SHP77 treated with DMSO at 0.1 percent for 48 hours (cell line): ENCODE results near the gene ADCY9.
"Not testable (repeated sequence)": the region's sequence is repeated elsewhere in the genome, so short reads cannot be mapped to it uniquely, and the experiment has no call there.

ENCODE experiments used
- DNase-seq: peaks from one replicate; lab custom pipeline; 2025; lab: John Stamatoyannopoulos, UW

ADCY9 gene

GRCh38 chr16:4067262-4068001, 48.8 kb downstream of the ADCY9 start:
- no peak for DNase-seq

DNA sequence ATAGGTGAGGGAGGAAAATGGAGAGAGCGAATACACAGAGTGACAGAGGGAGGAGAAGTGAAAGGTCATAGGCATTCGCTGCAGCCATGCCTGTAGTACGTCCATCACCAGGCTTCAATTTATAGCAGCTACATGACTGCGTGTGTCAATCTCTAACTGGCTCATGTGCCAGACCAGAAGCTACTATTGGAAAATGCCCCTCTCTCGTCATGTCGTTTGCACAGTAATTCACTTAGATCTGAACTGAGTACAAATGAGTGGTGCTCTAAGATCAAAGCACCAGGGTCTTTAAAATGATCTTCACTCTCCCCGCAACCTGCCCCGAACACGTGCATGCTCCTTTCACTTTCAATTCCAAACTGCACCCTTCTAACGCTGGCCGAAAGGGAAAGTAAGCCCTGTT, 51.3 kb downstream of the ADCY9 start:
- DNase-seq, result no peak

DNA sequence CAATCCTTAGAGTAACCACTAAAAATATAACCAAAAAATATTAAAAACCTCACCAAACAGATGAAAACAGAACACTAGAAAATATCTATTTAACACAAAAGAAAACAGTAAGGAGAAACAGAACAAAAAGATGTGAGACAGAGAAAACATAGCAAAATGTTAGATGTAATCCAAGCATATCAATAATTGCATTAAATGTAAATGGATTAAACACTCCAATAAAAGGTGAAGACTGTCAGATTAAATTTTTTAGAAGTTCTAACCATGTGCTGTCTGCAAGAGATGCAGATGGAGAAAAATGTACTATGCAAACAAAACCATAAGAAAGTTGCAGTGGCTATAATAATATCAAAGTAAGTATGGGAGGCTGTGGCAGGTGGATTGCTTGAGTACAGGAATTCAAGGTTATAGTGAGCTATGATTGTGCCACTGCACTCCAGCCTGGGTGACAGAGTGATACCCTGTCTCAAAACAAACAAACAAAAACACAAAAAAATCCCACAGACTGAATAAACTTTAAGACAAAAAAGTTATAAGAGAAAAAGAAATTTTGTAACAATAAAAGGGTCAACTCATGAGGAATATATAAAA, 53.9 kb downstream of the ADCY9 start:
- no peak for DNase-seq

GRCh38 chr16:4060823-4061222, 55.4 kb downstream of the ADCY9 start:
- no peak for DNase-seq

DNA sequence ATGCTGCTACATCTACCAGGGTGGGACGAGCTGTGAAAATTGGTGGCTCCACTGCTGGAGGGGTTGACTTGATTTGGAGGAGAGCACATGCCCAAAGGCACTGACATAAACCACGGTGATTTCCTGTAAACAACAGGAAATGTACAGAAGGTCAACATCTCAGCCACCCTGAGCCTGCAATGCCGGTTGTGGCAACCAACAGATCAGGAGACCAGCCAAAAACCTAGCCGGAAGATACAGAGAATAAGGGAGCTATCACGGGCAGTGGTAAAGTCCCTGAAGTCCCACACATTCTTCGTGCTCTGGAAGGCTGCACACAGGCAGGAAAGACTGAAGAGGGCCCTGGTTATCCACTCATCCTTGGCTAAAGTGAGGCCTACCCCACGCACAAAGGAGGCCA, 56.2 kb downstream of the ADCY9 start:
- DNase-seq, result no peak

DNA sequence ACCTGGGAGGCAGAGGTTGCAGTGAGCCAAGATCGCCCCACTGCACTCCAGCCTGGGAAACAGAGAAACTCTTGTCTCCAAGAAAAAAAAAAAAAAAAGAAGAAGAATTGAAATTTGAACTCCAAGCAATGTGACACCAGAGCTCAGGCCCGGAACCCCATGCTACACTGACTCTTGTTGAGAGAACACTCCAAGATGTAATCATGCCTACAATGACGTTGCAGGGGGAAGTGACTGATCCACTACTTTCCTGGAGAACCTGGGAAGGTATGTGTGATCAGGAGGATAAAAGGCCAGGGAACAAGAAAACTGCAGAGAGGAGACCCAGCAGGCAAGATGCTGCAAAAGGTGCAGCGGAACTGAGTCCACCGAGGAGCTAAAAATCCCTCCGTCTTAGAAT, 57.9 kb downstream of the ADCY9 start:
- DNase-seq, result no peak

GRCh38 chr16:4057439-4057877, 58.8 kb downstream of the ADCY9 start:
- no peak for DNase-seq

GRCh38 chr16:4056161-4057105, 59.8 kb downstream of the ADCY9 start:
- DNase-seq, result no peak

GRCh38 chr16:4055748-4056147, 60.5 kb downstream of the ADCY9 start:
- no peak for DNase-seq

GRCh38 chr16:4053301-4053845, 62.9 kb downstream of the ADCY9 start:
- DNase-seq, result peak; percentile 98

- DNase-seq, result peak; percentile 83
These were observed 63.4 kb downstream of the ADCY9 start for GRCh38 chr16:4052801-4053293.

- no peak for DNase-seq
These were observed 64.1 kb downstream of the ADCY9 start for GRCh38 chr16:4052096-4052495.

DNA sequence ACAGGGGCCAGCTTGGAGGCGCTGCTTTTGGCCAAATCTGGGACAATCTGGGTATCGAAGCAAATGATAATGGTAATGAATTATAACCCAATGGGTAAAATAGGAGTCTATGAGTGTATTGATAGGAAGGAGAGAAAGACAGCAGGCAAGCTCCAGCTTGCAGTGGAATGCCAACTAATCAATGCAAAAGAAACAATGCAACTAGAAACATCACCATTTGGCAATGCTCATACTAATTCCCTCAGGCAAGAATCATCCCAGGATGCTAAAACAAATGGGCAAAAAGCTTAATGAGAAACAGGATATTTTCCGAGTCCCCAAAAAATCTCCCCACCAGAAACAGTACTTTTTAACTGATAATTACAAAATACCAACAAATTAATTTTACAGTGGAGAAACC, 64.7 kb downstream of the ADCY9 start:
- DNase-seq, result no peak

DNA sequence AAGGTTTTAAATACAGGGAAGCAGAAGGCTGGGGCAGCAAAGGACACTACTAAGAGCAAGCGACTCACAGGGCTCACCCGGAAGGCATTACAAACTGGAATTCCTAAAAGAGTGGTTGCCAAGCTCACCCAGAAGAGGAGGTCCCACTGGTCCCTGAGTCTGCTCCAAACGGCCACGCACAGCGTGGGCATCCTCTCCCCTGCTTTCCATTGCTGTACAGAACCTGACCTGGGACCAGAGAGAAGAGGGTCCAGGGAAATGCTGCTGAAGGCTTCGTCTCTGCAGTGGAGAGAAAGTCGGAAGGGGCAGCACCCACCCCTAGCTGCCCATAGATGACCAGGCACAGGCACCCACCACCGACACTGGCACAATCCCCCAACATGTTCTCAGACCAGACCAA, 67.2 kb downstream of the ADCY9 start:
- DNase-seq, result no peak

DNA sequence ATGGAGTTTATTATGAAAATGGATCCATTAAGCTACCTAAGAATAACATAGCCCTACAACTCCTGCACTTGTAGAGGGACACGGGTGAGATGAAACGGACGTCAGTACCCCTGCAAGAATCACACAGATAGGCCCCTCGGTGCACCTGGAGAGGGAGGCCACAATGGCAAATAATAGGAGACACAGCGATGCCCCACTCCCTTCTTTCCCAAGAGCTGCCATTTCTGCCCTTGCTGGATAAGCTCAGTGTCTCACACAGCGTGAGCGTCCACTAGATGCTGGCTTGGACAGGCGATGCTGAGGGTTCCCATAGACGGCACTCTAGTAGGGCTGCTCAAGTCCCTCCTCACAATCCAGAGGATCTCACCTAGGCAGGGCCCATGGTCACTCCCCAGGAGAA, 67.8 kb downstream of the ADCY9 start:
- no peak for DNase-seq

GRCh38 chr16:4046221-4046620, 70.0 kb downstream of the ADCY9 start:
- DNase-seq, result no peak

DNA sequence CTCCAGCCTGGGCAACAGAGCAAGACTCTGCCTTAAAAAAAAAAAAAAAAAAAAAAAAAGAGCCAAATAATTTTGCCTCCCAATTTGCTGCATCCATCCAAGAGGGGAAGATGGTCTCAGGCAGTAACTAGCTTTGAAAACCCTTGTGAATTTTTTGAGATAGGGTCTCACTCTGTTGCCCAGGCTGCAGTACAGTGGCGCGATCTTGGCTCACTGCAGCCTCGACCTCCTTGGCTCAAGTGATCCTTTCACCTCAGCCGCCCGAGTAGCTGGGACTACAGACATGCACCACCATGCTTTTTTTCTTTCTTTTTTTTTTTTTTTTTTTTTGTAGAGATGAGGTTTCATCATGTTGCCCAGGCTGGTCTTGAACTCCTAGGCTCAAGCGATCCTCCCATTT, 70.7 kb downstream of the ADCY9 start:
- DNase-seq, result not testable (repeated sequence)

- DNase-seq, result no peak
These were observed 73.7 kb downstream of the ADCY9 start for GRCh38 chr16:4042581-4042980.

DNA sequence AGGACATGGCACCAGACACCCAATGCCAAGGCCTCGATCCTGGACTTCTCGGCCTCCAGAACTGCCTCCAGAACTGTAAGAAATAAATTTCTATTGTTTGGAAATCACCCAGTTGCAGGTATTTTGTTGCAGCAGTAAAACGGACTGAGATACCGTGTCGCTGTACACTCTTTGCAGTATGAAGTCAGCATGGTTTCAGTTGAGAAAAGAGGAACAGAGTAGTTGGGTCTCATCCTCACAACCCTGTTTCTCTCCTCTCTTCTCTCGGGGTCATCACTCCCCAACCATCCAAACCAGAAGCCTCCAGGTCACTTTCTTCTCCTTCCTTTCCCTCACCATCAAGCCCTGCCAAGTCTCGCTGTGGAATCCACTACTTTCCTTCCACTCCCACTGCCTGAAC, 77.8 kb downstream of the ADCY9 start:
- no peak for DNase-seq

GRCh38 chr16:4036952-4037351, 79.3 kb downstream of the ADCY9 start:
- DNase-seq, result not testable (repeated sequence)

GRCh38 chr16:4034963-4035362, 81.3 kb downstream of the ADCY9 start:
- no peak for DNase-seq

DNA sequence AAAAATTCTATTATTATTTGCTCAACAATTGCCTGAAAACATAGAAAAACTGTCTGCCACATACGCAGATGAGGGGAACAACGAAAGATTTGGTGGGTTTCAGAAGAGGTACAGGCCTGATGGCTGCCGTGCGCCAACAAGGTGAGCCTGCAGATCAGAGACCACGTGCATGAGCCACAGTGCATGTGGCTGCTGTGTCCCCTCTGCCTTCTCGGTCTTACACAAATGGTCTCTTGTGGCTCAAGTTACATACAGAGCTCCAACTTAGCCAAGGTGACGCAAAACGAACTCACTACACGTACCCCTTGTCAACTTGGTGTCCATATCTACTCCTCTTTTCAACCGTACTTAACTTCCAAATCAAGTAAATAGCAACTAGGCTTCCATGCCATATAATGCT, 82.3 kb downstream of the ADCY9 start:
- DNase-seq, result no peak
